Ovary (tissue), 10 donors: ENCODE results near the gene GNG12. TPM values are rescaled to one million over a fixed set of nuclear protein-coding genes. Genes with fewer than 3 reads are reported as not detected.

Source experiments
- DNase-seq, 5 donors: peaks; one replicate each; pipeline ENCODE4 v3.0.0-alpha.2; 2019 to 2020
- H3K27ac ChIP-seq, 2 donors: fragments of 200-600 bp; one replicate each; pipeline versions ENCODE4 v1.5.1 to v1.8.0; 2019 to 2022
- H3K27me3 ChIP-seq: fragments of 200-600 bp; one replicate; pipeline ENCODE4 v1.8.0; 2022
- H3K36me3 ChIP-seq: fragments of 200-600 bp; sonication (generic); one replicate; pipeline ENCODE4 v1.5.1; 2019
- H3K4me1 ChIP-seq: one replicate; pipeline ENCODE4 v1.8.1; 2013; ENCODE audit warnings: mild to moderate bottlenecking, moderate library complexity; ENCODE audit not compliant: insufficient read depth
- H3K4me3 ChIP-seq: fragments of 200-600 bp; sonication (generic); one replicate; pipeline ENCODE4 v1.5.1; 2017
- H3K9me3 ChIP-seq, 2 donors: fragments of 200-600 bp in 1 of 2; sonication (generic) in 1 of 2; one replicate each; pipeline versions ENCODE4 v1.5.1 to v1.8.1; 2013 to 2019; ENCODE audit warnings: mild to moderate bottlenecking in 1 of 2, moderate library complexity in 1 of 2
- EP300 ChIP-seq: sonication (generic); formaldehyde crosslinking; IDR thresholded peaks from one replicate; pipeline ENCODE4 v1.6.1; 2017; ENCODE audit warnings: antibody characterized with exemption
- POLR2A ChIP-seq: fragments of 450-650 bp; IDR thresholded peaks from one replicate; pipeline ENCODE4 v1.6.1; 2017; ENCODE audit warnings: antibody characterized with exemption, mild to moderate bottlenecking, moderate library complexity
- WGBS, 3 donors: extraction: QIAGEN DNeasy Blood & Tissue Kit in 1 of 3; methylation state at CpG; one replicate each; pipeline versions ENCODE4 v1.1.5 to v1.1.7; 2013 to 2017; 5-methylcytosine and 5-hydroxymethylcytosine counted together
- intact Hi-C, 4 donors: fragments of 100-400 bp; cut with DNase I; formaldehyde crosslinking; loops; one replicate each; pipeline versions ENCODE4 v1.11.0 to v1.15.1; 2022 to 2023
- long read RNA-seq, 3 donors: library from polyadenylated mRNA in 2 of 3; unstranded in 2 of 3; transcript quantifications; one replicate each; pipeline ENCODE4 v2.0.0 and lab custom pipeline, GENCODE V29; 2021 to 2026
- polyA plus RNA-seq, 2 donors: library from polyadenylated mRNA; stranded (reverse); fragments of 200-250 nt in 1 of 2; fragments of 350-450 nt in 1 of 2; fragmentation: Illumina TruSeq in 1 of 2; extraction: RNeasy Lipid Tissue Mini Kit (QIAGEN cat#74804) in 1 of 2; gene quantifications; one replicate each; pipeline ENCODE4 v1.2.3, GENCODE V29; 2013 to 2014
- total RNA-seq, 7 donors: library from RNA; depleted of rRNA in 2 of 7; stranded (reverse); fragments of >200 nt in 2 of 7; fragmentation: NEBNext Ultra II Directional in 3 of 7; extraction: Animal tissue kit (Norgen Biotek cat#: 25700) in 3 of 7; gene quantifications; one replicate each; pipeline versions ENCODE4 v1.1.0 to v1.2.4, GENCODE V29; 2016 to 2023
- TF ChIP-seq, protein P1 (sequence below), 3 donors: fragments of 450-650 bp in 2 of 3; fragments of 200-600 bp in 1 of 3; IDR thresholded peaks; one replicate each; pipeline versions ENCODE4 v1.5.1 to v1.8.0; 2016 to 2022; ENCODE audit warnings: antibody characterized with exemption in 3 of 3, mild to moderate bottlenecking in 1 of 3
- donor health status: DM: no; HTN: no; CAD: no; lungs with moderate emphysema.
- donor health status: DM: no; HTN: no; CAD: no.
- donor health status: Bipolar disorder and iron deficiency.
- donor health status: DM: yes; HTN: yes; CAD: no.
- donor health status: DM: no; HTN: no; CAD: no.
- donor health status: DM: yes; HTN: yes; CAD: no.

GNG12 gene
- total RNA-seq, result 10 to 100 TPM; 50.6 to 84.4 (median 68.0) TPM
- polyA plus RNA-seq, result 100 to 1,000 TPM in 1 of 2 donors, 10 to 100 TPM in 1; 41.0 to 121 TPM
- long read RNA-seq, donor 1, full-length matches to known transcripts, result 352 of 410 reads
- long read RNA-seq, donor 1, partial matches to known transcripts, result 14 of 410 reads
- long read RNA-seq, donor 1, other reads (novel, unspliced or antisense), result 44 of 410 reads
- long read RNA-seq, donor 2, full-length matches to known transcripts, result 21 of 21 reads
- long read RNA-seq, donor 2, partial matches to known transcripts, result 0 of 21 reads
- long read RNA-seq, donor 2, other reads (novel, unspliced or antisense), result 0 of 21 reads
- long read RNA-seq, donor 3, full-length matches to known transcripts, result 166 of 202 reads
- long read RNA-seq, donor 3, partial matches to known transcripts, result 23 of 202 reads
- long read RNA-seq, donor 3, other reads (novel, unspliced or antisense), result 13 of 202 reads

DNA sequence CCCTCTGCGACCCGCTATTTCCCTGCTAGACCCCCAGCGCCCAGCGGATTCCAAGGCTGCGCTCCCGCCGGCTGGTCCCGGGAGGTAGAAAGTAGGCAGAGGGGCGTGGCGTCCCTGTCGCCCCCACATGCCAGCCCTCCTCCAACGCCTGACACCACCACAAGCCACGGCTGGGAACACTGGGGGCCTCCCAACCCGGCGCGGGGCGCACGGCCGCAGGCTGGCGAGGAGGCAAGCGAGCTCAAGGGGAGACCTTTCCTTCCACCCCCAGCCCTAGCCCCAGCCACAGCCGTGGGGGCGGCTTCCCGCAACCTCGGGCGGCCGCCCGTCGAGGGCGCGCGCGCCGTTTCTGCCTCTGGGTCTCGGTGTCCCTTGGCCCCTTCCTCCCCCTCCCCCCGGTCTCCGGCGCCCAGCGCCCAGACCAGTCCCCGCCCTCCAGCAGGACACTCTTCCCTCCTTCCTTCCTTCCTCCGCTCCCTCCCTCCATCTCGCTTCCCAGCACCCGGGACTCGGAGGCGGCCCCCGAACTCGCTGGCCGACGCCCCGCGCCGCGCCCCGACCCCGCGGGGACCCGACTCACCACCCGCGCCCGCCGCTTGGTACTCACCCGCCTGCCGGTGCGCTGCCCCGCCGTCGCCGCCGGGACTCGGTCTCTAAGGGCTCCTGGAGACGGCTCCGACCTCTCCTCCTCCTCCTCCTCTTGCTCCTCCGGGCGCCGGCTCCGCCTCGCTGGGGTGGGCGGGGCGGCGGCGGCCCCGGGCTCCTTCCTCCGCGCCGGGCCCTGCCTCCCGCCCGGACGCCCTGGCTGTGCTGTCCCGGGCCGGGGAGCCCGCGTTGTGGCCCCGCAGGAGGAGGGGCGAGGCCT, at the start of gene GNG12:
TSS of gene GNG12 (minus strand) at position 731 of the 865 bp plus-strand sequence. CDS start 125,781 bp downstream, outside the sequence.
- Histone ChIP-seq H3K27me3 (no peaks in the 10 kb centered on the region), H3K36me3 (no peaks in the 10 kb centered on the region), H3K4me3 (peak within 1 kb of the TSS; percentile 75), H3K27ac (peak within 1 kb of the TSS; percentile 65 to 72), H3K9me3 (no peaks in the 10 kb centered on the region), H3K4me1 (peaks cover 6% of the 10 kb centered on the region)
- DNase-seq, result peak; percentile 73 to 83 (median 80)
- intact Hi-C loops, result loop anchor here in 3 of 4 donors (5.0 to 10.0 kb wide), 4 partner anchors 56 to 298 kb away; no protein-coding TSS in a partner anchor
- TF ChIP-seq, protein P1, sequence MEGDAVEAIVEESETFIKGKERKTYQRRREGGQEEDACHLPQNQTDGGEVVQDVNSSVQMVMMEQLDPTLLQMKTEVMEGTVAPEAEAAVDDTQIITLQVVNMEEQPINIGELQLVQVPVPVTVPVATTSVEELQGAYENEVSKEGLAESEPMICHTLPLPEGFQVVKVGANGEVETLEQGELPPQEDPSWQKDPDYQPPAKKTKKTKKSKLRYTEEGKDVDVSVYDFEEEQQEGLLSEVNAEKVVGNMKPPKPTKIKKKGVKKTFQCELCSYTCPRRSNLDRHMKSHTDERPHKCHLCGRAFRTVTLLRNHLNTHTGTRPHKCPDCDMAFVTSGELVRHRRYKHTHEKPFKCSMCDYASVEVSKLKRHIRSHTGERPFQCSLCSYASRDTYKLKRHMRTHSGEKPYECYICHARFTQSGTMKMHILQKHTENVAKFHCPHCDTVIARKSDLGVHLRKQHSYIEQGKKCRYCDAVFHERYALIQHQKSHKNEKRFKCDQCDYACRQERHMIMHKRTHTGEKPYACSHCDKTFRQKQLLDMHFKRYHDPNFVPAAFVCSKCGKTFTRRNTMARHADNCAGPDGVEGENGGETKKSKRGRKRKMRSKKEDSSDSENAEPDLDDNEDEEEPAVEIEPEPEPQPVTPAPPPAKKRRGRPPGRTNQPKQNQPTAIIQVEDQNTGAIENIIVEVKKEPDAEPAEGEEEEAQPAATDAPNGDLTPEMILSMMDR (IDR thresholded peaks at IDR 0.05), result no peak
- TF ChIP-seq EP300, result no peak
- peak; percentile 49 for TF ChIP-seq POLR2A
- WGBS, 3 donors, result 1% methylated on average over 58 to 94 of the region's 94 CpGs

DNA sequence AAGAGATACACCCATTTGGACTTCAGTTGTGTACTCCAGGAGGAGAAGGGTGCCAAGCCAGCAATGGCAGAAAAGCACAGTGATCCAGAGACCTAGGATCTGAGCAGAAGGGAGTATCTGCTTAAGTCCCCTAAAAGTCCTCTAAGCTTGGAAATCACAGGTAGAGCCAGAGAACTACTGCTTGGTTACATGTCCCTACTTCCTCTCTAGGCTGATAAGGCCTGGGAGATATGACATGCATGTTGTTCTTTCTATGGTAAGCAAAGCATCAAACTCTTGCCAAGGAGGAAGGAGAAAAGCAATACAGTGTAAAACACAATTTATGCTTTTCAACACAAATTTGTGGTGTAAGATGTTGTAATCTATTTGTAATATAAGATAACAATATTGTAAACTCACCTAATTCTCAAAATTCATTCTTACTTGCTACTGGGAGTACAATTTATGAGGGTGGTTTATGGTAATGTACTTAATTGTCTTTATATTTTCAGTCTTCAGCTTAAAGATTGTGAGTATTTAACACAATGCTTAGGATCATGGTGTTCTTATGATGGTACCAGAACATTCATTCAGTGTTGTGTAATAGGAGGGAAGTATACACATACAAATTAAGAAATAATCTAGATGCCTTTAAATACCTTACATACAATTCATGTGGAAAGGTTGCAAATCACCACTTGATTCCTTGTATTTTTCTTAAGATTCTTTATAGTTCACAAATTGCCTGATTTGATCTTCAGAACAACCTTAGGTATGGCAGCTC, 49.1 kb upstream of the GNG12 start:
- Histone ChIP-seq H3K36me3 (no peaks in the 10 kb centered on the region), H3K4me1 (no peaks in the 10 kb centered on the region), H3K9me3 (no peaks in the 10 kb centered on the region), H3K27me3 (no peaks in the 10 kb centered on the region), H3K27ac (no peak overlapping the region), H3K4me3 (no peak overlapping the region)
- intact Hi-C loops, result no loop called here
- no peak for DNase-seq
- TF ChIP-seq EP300, result no peak
- no peak for TF ChIP-seq POLR2A
- TF ChIP-seq, protein P1 (IDR thresholded peaks at IDR 0.05), result no peak

DNA sequence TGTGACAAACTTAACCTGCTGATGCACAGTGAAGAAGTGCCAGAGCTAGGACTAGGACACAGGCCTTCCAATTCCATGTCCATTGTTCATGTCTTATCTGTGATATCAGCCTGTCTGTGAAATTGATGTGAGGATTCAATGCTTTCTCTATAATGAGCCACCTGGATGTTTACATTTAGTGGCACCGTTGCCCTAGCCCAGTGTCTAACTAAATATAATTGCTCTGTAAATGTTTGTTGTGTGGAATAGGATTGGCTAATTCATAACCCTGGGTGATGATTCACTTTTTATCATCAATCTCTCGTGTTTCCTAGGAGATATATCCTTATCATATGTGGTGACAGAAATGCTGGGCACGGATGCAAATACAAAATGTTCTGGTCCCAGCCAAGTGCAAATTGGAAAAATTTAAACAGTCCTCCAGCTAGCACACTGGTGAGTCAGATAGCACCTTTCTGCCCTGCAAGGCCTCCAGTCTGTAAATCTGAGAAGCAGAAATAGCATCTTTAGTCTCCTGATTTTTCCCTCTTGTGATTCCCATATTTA, 46.9 kb upstream of the GNG12 start:
- 9 to 15% (median 11%) methylated on average over 3 of the region's 3 CpGs for WGBS, 3 donors
- Histone ChIP-seq H3K27me3 (no peaks in the 10 kb centered on the region), H3K4me3 (no peak overlapping the region), H3K9me3 (no peaks in the 10 kb centered on the region), H3K4me1 (no peaks in the 10 kb centered on the region), H3K27ac (no peak overlapping the region), H3K36me3 (no peaks in the 10 kb centered on the region)
- peak in 1 of 5 donors; percentile 19 for DNase-seq
- intact Hi-C loops, result no loop called here
- TF ChIP-seq EP300 (no peak), POLR2A (no peak)
- TF ChIP-seq, protein P1 (IDR thresholded peaks at IDR 0.05), result no peak

DNA sequence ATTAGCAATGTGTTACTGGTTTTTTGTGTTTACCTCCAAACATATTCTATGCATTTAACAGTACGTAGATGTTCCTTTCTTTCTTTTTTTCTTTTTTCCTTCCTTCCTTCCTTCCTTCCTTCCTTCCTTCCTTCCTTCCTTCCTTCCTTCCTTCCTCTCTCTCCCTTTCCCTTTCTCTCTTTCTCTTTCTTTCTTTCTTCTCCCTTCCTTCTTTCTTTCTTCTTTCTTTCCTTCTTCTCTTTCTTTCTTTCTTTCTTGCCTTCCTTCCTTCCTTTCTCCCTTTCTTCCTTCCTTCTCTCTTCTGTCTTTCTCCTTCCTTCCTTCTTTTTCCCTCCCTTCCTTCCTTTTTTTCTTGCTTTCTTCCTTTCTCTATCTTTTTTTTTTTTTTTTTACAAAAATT, 46.2 kb upstream of the GNG12 start:
- Histone ChIP-seq H3K9me3 (no peaks in the 10 kb centered on the region), H3K36me3 (no peaks in the 10 kb centered on the region), H3K27ac (no peak overlapping the region), H3K27me3 (no peaks in the 10 kb centered on the region), H3K4me1 (no peaks in the 10 kb centered on the region), H3K4me3 (no peak overlapping the region)
- intact Hi-C loops, result no loop called here
- TF ChIP-seq, protein P1 (IDR thresholded peaks at IDR 0.05), result no peak
- TF ChIP-seq POLR2A (no peak), EP300 (no peak)
- 91 to 94% (median 93%) methylated on average over 1 of the region's 1 CpG for WGBS, 3 donors
- DNase-seq, result no peak
